WTC11 (cell line): ENCODE results near the gene PIF1. TPM values are rescaled to one million over a fixed set of nuclear protein-coding genes. Genes with fewer than 3 reads are reported as not detected.
A peak's percentile ranks its signal among the peaks of the same experiment; 100 is the strongest.

Source experiments
- CBFB ChIP-seq: sonication (generic); formaldehyde crosslinking; IDR thresholded peaks from 2 replicates; pipeline ENCODE4 v1.8.1; 2022; ENCODE audit warnings: mild to moderate bottlenecking, low read depth, missing genetic modification reagents
- CREB1 ChIP-seq: sonication (generic); formaldehyde crosslinking; IDR thresholded peaks from 2 replicates; pipeline ENCODE4 v1.8.0; 2023; ENCODE audit warnings: mild to moderate bottlenecking, missing genetic modification reagents
- ELF4 ChIP-seq: sonication (generic); formaldehyde crosslinking; IDR thresholded peaks from 2 replicates; pipeline ENCODE4 v1.8.1; 2022; ENCODE audit warnings: low read depth, mild to moderate bottlenecking, moderate library complexity, missing genetic modification reagents
- EMX1 ChIP-seq: fragments of 250-450 bp; sonication (Bioruptor Pico); IDR thresholded peaks from 2 replicates; pipeline ENCODE4 v1.8.0; 2021; ENCODE audit warnings: mild to moderate bottlenecking
- FOXJ3 ChIP-seq: sonication (generic); formaldehyde crosslinking; IDR thresholded peaks from 2 replicates; pipeline ENCODE4 v1.9.0; 2021; ENCODE audit warnings: missing genetic modification reagents, mild to moderate bottlenecking, borderline replicate concordance
- FOXK1 ChIP-seq: sonication (generic); formaldehyde crosslinking; IDR thresholded peaks from 2 replicates; pipeline ENCODE4 v1.8.0; 2022; ENCODE audit warnings: mild to moderate bottlenecking, moderate library complexity, missing genetic modification reagents
- GABPB1 ChIP-seq: sonication (generic); formaldehyde crosslinking; IDR thresholded peaks from 2 replicates; pipeline ENCODE4 v1.8.1; 2023; ENCODE audit warnings: mild to moderate bottlenecking, missing genetic modification reagents
- GRHL2 ChIP-seq: fragments of 250-450 bp; sonication (Bioruptor Pico); IDR thresholded peaks from 2 replicates; pipeline ENCODE4 v1.8.0; 2022; ENCODE audit warnings: mild to moderate bottlenecking, moderate library complexity; ENCODE audit not compliant: insufficient replicate concordance, severe bottlenecking
- HMGA2 ChIP-seq: fragments of 250-450 bp; sonication (Bioruptor Pico); IDR thresholded peaks from 2 replicates; pipeline ENCODE4 v1.4.0; 2021; ENCODE audit warnings: mild to moderate bottlenecking, moderate library complexity
- JUN ChIP-seq: sonication (generic); formaldehyde crosslinking; IDR thresholded peaks from 2 replicates; pipeline ENCODE4 v1.8.0; 2023; ENCODE audit warnings: mild to moderate bottlenecking, missing genetic modification reagents
- NFATC4 ChIP-seq: fragments of 250-450 bp; sonication (Bioruptor Pico); IDR thresholded peaks from 2 replicates; pipeline ENCODE4 v1.9.0; 2021; ENCODE audit warnings: mild to moderate bottlenecking
- NR1H2 ChIP-seq: sonication (generic); formaldehyde crosslinking; IDR thresholded peaks from 2 replicates; pipeline ENCODE4 v1.9.0; 2021; ENCODE audit warnings: mild to moderate bottlenecking, moderate library complexity, missing genetic modification reagents
- NR2C2 ChIP-seq: sonication (generic); formaldehyde crosslinking; IDR thresholded peaks from 2 replicates; pipeline ENCODE4 v1.8.0; 2022; ENCODE audit warnings: mild to moderate bottlenecking, missing genetic modification reagents
- NR3C1 ChIP-seq: sonication (generic); formaldehyde crosslinking; conservative IDR thresholded peaks from 2 replicates; pipeline ENCODE4 v1.8.1; 2023; ENCODE audit warnings: low read depth, mild to moderate bottlenecking, missing genetic modification reagents
- RELA ChIP-seq: sonication (generic); formaldehyde crosslinking; IDR thresholded peaks from 2 replicates; pipeline ENCODE4 v1.8.1; 2022; ENCODE audit warnings: missing genetic modification reagents, mild to moderate bottlenecking, borderline replicate concordance
- RORB ChIP-seq: fragments of 250-450 bp; sonication (Bioruptor Pico); IDR thresholded peaks from 2 replicates; pipeline ENCODE4 v1.9.0; 2021; ENCODE audit warnings: mild to moderate bottlenecking
- SMAD4 ChIP-seq: sonication (generic); formaldehyde crosslinking; IDR thresholded peaks from 2 replicates; pipeline ENCODE4 v1.8.0; 2022; ENCODE audit warnings: mild to moderate bottlenecking, missing genetic modification reagents
- ZNF121 ChIP-seq: sonication (generic); formaldehyde crosslinking; IDR thresholded peaks from 2 replicates; pipeline ENCODE4 v1.8.0; 2023; ENCODE audit warnings: missing genetic modification reagents
- ZNF396 ChIP-seq: fragments of 250-450 bp; sonication (Bioruptor Pico); IDR thresholded peaks from 2 replicates; pipeline ENCODE4 v1.8.0; 2021; ENCODE audit warnings: mild to moderate bottlenecking, moderate library complexity, borderline replicate concordance
- ZNF423 ChIP-seq: fragments of 250-450 bp; sonication (Bioruptor Pico); IDR thresholded peaks from 2 replicates; pipeline ENCODE4 v2.1.2; 2022; ENCODE audit warnings: mild to moderate bottlenecking, moderate library complexity
- total RNA-seq: library from RNA; stranded (reverse); gene quantifications from 3 replicates; pipeline ENCODE4 v1.2.3, GENCODE V29; 2021
- TF ChIP-seq, protein P1 (sequence below): sonication (generic); formaldehyde crosslinking; IDR thresholded peaks from 2 replicates; pipeline ENCODE4 v1.8.0; 2022; ENCODE audit warnings: missing genetic modification reagents
- TF ChIP-seq, protein P2 (sequence below): sonication (generic); formaldehyde crosslinking; IDR thresholded peaks from 2 replicates; pipeline ENCODE4 v1.8.1; 2023; ENCODE audit warnings: mild to moderate bottlenecking, missing genetic modification reagents, borderline replicate concordance
- TF ChIP-seq, protein P3 (sequence below): fragments of 250-450 bp; sonication (Bioruptor Pico); IDR thresholded peaks from 2 replicates; pipeline ENCODE4 v1.9.0; 2021; ENCODE audit warnings: moderate library complexity, mild to moderate bottlenecking, inconsistent platforms, borderline replicate concordance
- TF ChIP-seq, protein P4 (sequence below): sonication (generic); formaldehyde crosslinking; IDR thresholded peaks from 2 replicates; pipeline ENCODE4 v1.8.1; 2022; ENCODE audit warnings: low read depth, missing genetic modification reagents, borderline replicate concordance
- TF ChIP-seq, protein P5 (sequence below): sonication (generic); formaldehyde crosslinking; IDR thresholded peaks from 2 replicates; pipeline ENCODE4 v1.8.1; 2022; ENCODE audit warnings: mild to moderate bottlenecking, missing genetic modification reagents, moderate library complexity, borderline replicate concordance
- TF ChIP-seq, protein P6 (sequence below): sonication (generic); formaldehyde crosslinking; conservative IDR thresholded peaks from 2 replicates; pipeline ENCODE4 v1.8.1; 2022; ENCODE audit warnings: mild to moderate bottlenecking, missing genetic modification reagents
- TF ChIP-seq, protein P7 (sequence below): sonication (generic); formaldehyde crosslinking; IDR thresholded peaks from 2 replicates; pipeline ENCODE4 v1.8.1; 2023; ENCODE audit warnings: mild to moderate bottlenecking, missing genetic modification reagents, moderate library complexity

The PIF1 gene
- total RNA-seq, 1 experiment from 2014 or later = 249 TPM

DNA sequence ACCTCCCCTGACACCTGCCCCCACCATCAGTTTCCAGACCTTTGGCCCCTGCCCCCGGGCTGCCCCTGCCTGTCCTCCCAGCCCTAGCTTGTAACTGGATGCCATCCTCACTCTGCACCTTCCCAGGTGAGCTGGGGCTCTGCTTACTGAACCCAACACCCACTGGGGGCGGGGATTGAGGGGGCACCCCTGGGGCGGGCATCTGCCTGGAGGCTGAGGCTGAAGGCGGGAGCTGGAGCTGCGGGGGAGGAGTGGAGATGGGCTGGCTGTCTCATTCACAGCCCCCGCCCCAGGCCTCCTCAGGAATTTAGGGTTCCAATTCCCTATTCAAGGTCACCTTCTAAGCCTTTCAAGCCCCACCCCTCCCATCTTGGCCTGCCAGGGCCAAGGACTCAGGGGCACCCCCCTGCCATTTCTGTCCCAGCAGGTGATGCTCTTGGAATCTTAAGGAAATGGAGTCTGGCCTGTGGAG is 17.7 kb downstream of the PIF1 start (continued):
- TF ChIP-seq, protein P1, sequence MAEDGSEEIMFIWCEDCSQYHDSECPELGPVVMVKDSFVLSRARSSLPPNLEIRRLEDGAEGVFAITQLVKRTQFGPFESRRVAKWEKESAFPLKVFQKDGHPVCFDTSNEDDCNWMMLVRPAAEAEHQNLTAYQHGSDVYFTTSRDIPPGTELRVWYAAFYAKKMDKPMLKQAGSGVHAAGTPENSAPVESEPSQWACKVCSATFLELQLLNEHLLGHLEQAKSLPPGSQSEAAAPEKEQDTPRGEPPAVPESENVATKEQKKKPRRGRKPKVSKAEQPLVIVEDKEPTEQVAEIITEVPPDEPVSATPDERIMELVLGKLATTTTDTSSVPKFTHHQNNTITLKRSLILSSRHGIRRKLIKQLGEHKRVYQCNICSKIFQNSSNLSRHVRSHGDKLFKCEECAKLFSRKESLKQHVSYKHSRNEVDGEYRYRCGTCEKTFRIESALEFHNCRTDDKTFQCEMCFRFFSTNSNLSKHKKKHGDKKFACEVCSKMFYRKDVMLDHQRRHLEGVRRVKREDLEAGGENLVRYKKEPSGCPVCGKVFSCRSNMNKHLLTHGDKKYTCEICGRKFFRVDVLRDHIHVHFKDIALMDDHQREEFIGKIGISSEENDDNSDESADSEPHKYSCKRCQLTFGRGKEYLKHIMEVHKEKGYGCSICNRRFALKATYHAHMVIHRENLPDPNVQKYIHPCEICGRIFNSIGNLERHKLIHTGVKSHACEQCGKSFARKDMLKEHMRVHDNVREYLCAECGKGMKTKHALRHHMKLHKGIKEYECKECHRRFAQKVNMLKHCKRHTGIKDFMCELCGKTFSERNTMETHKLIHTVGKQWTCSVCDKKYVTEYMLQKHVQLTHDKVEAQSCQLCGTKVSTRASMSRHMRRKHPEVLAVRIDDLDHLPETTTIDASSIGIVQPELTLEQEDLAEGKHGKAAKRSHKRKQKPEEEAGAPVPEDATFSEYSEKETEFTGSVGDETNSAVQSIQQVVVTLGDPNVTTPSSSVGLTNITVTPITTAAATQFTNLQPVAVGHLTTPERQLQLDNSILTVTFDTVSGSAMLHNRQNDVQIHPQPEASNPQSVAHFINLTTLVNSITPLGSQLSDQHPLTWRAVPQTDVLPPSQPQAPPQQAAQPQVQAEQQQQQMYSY (CRISPR knock-in tag) = 0 out of 2 replicates have a peak, but pooled peaks have one; percentile 4
- TF ChIP-seq, protein P2, sequence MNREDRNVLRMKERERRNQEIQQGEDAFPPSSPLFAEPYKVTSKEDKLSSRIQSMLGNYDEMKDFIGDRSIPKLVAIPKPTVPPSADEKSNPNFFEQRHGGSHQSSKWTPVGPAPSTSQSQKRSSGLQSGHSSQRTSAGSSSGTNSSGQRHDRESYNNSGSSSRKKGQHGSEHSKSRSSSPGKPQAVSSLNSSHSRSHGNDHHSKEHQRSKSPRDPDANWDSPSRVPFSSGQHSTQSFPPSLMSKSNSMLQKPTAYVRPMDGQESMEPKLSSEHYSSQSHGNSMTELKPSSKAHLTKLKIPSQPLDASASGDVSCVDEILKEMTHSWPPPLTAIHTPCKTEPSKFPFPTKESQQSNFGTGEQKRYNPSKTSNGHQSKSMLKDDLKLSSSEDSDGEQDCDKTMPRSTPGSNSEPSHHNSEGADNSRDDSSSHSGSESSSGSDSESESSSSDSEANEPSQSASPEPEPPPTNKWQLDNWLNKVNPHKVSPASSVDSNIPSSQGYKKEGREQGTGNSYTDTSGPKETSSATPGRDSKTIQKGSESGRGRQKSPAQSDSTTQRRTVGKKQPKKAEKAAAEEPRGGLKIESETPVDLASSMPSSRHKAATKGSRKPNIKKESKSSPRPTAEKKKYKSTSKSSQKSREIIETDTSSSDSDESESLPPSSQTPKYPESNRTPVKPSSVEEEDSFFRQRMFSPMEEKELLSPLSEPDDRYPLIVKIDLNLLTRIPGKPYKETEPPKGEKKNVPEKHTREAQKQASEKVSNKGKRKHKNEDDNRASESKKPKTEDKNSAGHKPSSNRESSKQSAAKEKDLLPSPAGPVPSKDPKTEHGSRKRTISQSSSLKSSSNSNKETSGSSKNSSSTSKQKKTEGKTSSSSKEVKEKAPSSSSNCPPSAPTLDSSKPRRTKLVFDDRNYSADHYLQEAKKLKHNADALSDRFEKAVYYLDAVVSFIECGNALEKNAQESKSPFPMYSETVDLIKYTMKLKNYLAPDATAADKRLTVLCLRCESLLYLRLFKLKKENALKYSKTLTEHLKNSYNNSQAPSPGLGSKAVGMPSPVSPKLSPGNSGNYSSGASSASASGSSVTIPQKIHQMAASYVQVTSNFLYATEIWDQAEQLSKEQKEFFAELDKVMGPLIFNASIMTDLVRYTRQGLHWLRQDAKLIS (CRISPR knock-in tag) = no peak
- TF ChIP-seq GABPB1 (CRISPR knock-in tag) (no peak), ZNF423 (CRISPR knock-in tag) (0 out of 2 replicates have a peak, but pooled peaks have one; percentile 54), HMGA2 (CRISPR knock-in tag) (no peak), EMX1 (CRISPR knock-in tag) (no peak), GRHL2 (CRISPR knock-in tag) (no peak), RELA (CRISPR knock-in tag) (no peak), NFATC4 (CRISPR knock-in tag) (no peak), NR1H2 (CRISPR knock-in tag) (no peak), CREB1 (no peak), FOXJ3 (CRISPR knock-in tag) (no peak), ELF4 (CRISPR knock-in tag) (no peak), FOXK1 (CRISPR knock-in tag) (no peak), ZNF121 (no peak), RORB (CRISPR knock-in tag) (no peak), ZNF396 (CRISPR knock-in tag) (no peak), JUN (CRISPR knock-in tag) (no peak), NR2C2 (CRISPR knock-in tag) (no peak), NR3C1 (CRISPR knock-in tag) (no peak), SMAD4 (no peak), CBFB (0 out of 2 replicates have a peak, but pooled peaks have one; percentile 46)
- TF ChIP-seq, protein P3, sequence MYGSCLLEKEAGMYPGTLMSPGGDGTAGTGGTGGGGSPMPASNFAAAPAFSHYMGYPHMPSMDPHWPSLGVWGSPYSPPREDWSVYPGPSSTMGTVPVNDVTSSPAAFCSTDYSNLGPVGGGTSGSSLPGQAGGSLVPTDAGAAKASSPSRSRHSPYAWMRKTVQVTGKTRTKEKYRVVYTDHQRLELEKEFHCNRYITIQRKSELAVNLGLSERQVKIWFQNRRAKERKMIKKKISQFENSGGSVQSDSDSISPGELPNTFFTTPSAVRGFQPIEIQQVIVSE (CRISPR knock-in tag) = no peak
- TF ChIP-seq, protein P4, sequence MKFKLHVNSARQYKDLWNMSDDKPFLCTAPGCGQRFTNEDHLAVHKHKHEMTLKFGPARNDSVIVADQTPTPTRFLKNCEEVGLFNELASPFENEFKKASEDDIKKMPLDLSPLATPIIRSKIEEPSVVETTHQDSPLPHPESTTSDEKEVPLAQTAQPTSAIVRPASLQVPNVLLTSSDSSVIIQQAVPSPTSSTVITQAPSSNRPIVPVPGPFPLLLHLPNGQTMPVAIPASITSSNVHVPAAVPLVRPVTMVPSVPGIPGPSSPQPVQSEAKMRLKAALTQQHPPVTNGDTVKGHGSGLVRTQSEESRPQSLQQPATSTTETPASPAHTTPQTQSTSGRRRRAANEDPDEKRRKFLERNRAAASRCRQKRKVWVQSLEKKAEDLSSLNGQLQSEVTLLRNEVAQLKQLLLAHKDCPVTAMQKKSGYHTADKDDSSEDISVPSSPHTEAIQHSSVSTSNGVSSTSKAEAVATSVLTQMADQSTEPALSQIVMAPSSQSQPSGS (CRISPR knock-in tag) = no peak
- TF ChIP-seq, protein P5, sequence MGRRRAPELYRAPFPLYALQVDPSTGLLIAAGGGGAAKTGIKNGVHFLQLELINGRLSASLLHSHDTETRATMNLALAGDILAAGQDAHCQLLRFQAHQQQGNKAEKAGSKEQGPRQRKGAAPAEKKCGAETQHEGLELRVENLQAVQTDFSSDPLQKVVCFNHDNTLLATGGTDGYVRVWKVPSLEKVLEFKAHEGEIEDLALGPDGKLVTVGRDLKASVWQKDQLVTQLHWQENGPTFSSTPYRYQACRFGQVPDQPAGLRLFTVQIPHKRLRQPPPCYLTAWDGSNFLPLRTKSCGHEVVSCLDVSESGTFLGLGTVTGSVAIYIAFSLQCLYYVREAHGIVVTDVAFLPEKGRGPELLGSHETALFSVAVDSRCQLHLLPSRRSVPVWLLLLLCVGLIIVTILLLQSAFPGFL (CRISPR knock-in tag) = no peak
- TF ChIP-seq, protein P6, sequence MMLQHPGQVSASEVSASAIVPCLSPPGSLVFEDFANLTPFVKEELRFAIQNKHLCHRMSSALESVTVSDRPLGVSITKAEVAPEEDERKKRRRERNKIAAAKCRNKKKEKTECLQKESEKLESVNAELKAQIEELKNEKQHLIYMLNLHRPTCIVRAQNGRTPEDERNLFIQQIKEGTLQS (CRISPR knock-in tag) = no peak
- TF ChIP-seq, protein P7, sequence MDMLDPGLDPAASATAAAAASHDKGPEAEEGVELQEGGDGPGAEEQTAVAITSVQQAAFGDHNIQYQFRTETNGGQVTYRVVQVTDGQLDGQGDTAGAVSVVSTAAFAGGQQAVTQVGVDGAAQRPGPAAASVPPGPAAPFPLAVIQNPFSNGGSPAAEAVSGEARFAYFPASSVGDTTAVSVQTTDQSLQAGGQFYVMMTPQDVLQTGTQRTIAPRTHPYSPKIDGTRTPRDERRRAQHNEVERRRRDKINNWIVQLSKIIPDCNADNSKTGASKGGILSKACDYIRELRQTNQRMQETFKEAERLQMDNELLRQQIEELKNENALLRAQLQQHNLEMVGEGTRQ (CRISPR knock-in tag) = no peak
